Karpas-422 (cell line): ENCODE results near the gene FAM210B. TPM values are rescaled to one million over a fixed set of nuclear protein-coding genes. Genes with fewer than 3 reads are reported as not detected.
A peak's percentile ranks its signal among the peaks of the same experiment; 100 is the strongest.

Source experiments
- DNase-seq: peaks from one replicate; pipeline ENCODE4 v3.0.0-alpha.2; 2015
- H2AFZ ChIP-seq: fragments of 200-600 bp; sonication (generic); 2 replicates; pipeline ENCODE4 v1.6.1; 2014; ENCODE audit warnings: antibody characterized with exemption, low read length, mixed read lengths
- H3K27ac ChIP-seq: fragments of 200-600 bp; sonication (generic); 2 replicates; pipeline ENCODE4 v1.5.1; 2014; ENCODE audit warnings: mild to moderate bottlenecking, low read length, moderate library complexity
- H3K27me3 ChIP-seq: fragments of 200-600 bp; sonication (generic); 2 replicates; pipeline ENCODE4 v1.6.1; 2014; ENCODE audit warnings: low read length, mixed read lengths
- H3K36me3 ChIP-seq: fragments of 200-600 bp; sonication (generic); 2 replicates; pipeline ENCODE4 v1.6.1; 2014; ENCODE audit warnings: low read length, mixed read lengths; ENCODE audit not compliant: insufficient read depth
- H3K4me1 ChIP-seq: fragments of 200-600 bp; sonication (generic); 2 replicates; pipeline ENCODE4 v1.6.1; 2014; ENCODE audit warnings: mild to moderate bottlenecking, low read length, mixed read lengths
- H3K4me2 ChIP-seq: fragments of 200-600 bp; sonication (generic); 2 replicates; pipeline ENCODE4 v1.6.1; 2014; ENCODE audit warnings: low read length, low read depth, mild to moderate bottlenecking; ENCODE audit not compliant: poor library complexity, severe bottlenecking
- H3K4me3 ChIP-seq: fragments of 200-600 bp; sonication (generic); 2 replicates; pipeline ENCODE4 v1.5.1; 2014; ENCODE audit warnings: mild to moderate bottlenecking, antibody characterized with exemption, low read length, mixed read lengths
- H3K79me2 ChIP-seq: fragments of 200-600 bp; sonication (generic); 2 replicates; pipeline ENCODE4 v1.6.1; 2014; ENCODE audit warnings: mild to moderate bottlenecking, low read length, mixed read lengths
- H3K9ac ChIP-seq: fragments of 200-600 bp; sonication (generic); 2 replicates; pipeline ENCODE4 v1.6.0; 2014; ENCODE audit warnings: low read length
- H3K9me2 ChIP-seq: fragments of 200-600 bp; sonication (generic), shearing (Covaris generic); replicated peaks from 2 replicates; pipeline ENCODE4 v1.6.0; 2014; ENCODE audit warnings: mild to moderate bottlenecking, low read length, moderate library complexity; ENCODE audit not compliant: insufficient read depth
- H3K9me3 ChIP-seq: fragments of 300-700, 200-600 bp; sonication (generic); 2 replicates; pipeline ENCODE4 v1.6.1; 2014; ENCODE audit warnings: low read length, mixed read lengths
- H4K20me1 ChIP-seq: fragments of 200-600 bp; sonication (generic); 2 replicates; pipeline ENCODE4 v1.6.1; 2014; ENCODE audit warnings: mild to moderate bottlenecking, antibody characterized with exemption, low read length, low read depth; ENCODE audit not compliant: insufficient read depth
- total RNA-seq: library from RNA; depleted of rRNA; stranded (reverse); fragments of >200 nt; shearing (Covaris generic); gene quantifications from 2 replicates; pipeline ENCODE4 v1.2.3, GENCODE V29; 2014; ENCODE audit warnings: low replicate concordance

Gene FAM210B
- total RNA-seq, 1 experiment from 2014 or later = not detected

DNA sequence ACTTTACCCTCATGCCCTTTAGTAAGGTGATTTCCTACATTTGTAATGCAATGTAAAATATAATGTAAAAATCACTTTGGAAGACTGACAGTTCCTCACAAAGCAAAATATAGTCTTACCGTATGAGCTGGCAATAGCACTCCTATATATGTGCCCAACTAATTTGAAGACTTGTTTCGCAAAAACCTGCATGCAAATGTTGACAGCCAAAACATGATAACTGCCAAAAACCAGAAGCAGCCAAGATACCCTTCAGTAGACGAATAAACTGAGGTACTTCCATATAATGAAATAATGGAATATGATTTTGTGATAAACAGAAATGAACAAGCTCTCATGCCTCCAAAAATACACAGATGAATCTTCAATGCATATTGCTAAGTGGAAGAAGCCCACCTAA lies 19.6 kb downstream of the FAM210B start:
- Histone ChIP-seq H3K9me3 (no peaks in the 10 kb centered on the region), H3K4me2 (no peak overlapping the region), H3K79me2 (peaks cover 68% of the 10 kb centered on the region), H3K4me3 (no peak overlapping the region), H4K20me1 (no peaks in the 10 kb centered on the region), H3K27me3 (no peaks in the 10 kb centered on the region), H3K4me1 (peaks cover 3% of the 10 kb centered on the region; the same call in 1 of the 2 replicates), H3K9ac (no peak overlapping the region), H3K9me2 (no peaks in the 10 kb centered on the region), H3K36me3 (peaks cover 66% of the 10 kb centered on the region), H2AFZ (no peak overlapping the region), H3K27ac (no peak overlapping the region)
- no peak for DNase-seq

DNA sequence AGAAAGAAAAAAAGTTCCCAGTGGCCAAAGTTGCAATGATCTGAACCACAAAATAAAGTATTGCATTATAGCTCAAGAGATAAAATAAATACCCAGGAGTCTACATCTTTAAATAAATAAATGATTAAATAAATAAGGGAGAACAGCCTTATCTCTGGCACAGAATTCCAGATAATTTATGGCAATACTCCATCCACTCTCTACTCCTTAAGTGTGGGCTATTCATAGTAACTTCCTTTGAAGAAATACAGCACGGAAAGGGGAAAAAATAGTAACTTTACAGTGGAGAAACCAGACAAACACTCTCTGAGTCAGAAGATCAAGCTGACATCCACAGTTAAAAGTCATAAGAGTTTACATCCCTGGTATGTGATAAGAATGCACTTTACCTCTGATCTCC lies 21.6 kb downstream of the FAM210B start:
- Histone ChIP-seq H3K27me3 (no peaks in the 10 kb centered on the region), H3K27ac (no peak overlapping the region), H3K4me2 (no peak overlapping the region), H3K9me3 (no peaks in the 10 kb centered on the region), H3K9ac (no peak overlapping the region), H2AFZ (no peak overlapping the region), H3K4me3 (no peak overlapping the region), H3K36me3 (peaks cover 69% of the 10 kb centered on the region), H3K9me2 (no peaks in the 10 kb centered on the region), H4K20me1 (no peaks in the 10 kb centered on the region), H3K4me1 (peaks cover 3% of the 10 kb centered on the region; the same call in 1 of the 2 replicates), H3K79me2 (peaks cover 80% of the 10 kb centered on the region)
- no peak for DNase-seq

DNA sequence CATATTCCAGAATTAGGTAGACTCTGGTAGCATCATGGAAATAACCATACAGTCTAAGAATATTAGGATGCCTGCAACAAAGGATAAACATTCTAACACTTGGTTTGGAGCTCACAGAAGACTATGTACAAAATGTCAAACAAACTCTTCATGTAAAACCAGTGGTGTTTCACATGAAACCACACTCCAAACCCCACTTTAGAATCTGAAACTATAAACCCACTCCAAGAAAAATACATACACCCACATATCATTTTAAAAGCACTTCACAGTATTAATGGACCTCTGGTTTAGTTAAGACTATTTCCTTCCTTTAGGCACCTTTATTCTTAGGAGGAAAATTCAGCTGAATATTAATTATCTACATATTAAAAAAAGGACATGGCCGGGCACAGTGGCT lies 22.7 kb downstream of the FAM210B start:
- H3K79me2 ChIP-seq = peaks cover 78% of the 10 kb centered on the region
- H3K27ac ChIP-seq = no peak overlapping the region
- peaks cover under 1% of the 10 kb centered on the region; the same call in 1 of the 2 replicates for H3K4me1 ChIP-seq
- DNase-seq = no peak
- no peak overlapping the region for H2AFZ ChIP-seq
- no peaks in the 10 kb centered on the region for H3K9me3 ChIP-seq
- no peak overlapping the region for H3K9ac ChIP-seq
- H3K36me3 ChIP-seq = peaks cover 73% of the 10 kb centered on the region
- no peaks in the 10 kb centered on the region for H3K27me3 ChIP-seq
- no peaks in the 10 kb centered on the region for H3K9me2 ChIP-seq
- no peak overlapping the region for H3K4me2 ChIP-seq
- no peaks in the 10 kb centered on the region for H4K20me1 ChIP-seq
- H3K4me3 ChIP-seq = no peak overlapping the region

DNA sequence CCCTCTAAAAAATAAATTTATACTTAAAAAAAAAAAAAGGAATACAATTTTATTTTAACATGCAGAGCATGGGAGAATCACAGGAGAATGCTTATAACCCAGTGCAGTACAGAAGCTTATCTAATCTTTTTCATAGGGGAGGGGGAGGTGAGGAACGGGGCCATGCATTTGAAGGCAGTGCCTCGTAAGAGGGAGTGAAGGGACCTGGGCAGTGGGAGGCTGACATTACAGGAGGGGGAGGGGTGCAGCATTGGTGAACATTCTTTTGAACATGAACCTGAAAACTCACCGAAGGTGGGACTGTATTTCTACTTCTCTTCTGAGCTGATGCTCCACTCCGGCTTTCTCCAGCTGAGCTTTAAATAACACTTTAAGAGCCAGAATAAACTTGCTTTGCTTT lies 23.9 kb downstream of the FAM210B start:
- Histone ChIP-seq H3K36me3 (peaks cover 80% of the 10 kb centered on the region), H2AFZ (no peak overlapping the region), H3K9ac (no peak overlapping the region), H3K27me3 (no peaks in the 10 kb centered on the region), H3K27ac (no peak overlapping the region), H3K4me2 (no peak overlapping the region), H3K9me3 (no peaks in the 10 kb centered on the region), H3K4me1 (no peaks in the 10 kb centered on the region), H4K20me1 (no peaks in the 10 kb centered on the region), H3K9me2 (no peaks in the 10 kb centered on the region), H3K4me3 (no peak overlapping the region), H3K79me2 (peaks cover 81% of the 10 kb centered on the region)
- DNase-seq = no peak

DNA sequence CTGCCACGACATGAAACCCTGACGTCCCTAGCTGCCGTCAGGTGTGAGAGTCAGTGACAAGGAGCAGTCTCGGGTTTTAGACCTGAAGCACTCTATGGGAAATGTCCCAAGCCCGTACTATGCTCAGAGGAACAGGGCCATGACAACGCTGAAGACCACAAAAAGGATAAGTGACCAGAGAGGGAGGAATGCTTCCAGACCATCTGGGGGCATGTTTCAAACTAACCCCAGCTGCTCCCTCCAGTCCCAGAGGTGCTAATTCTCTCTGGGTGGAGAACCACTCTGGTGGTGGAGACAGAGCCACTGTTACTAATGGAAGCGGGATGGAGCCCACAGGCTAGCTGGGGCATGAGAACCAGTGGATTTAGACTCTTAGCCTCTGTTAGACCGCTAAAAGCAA lies 24.6 kb downstream of the FAM210B start:
- Histone ChIP-seq H3K9me3 (no peaks in the 10 kb centered on the region), H3K4me1 (no peaks in the 10 kb centered on the region), H2AFZ (no peak overlapping the region), H3K9ac (no peak overlapping the region), H3K27ac (no peak overlapping the region), H3K4me2 (no peak overlapping the region), H3K36me3 (peaks cover 74% of the 10 kb centered on the region), H3K4me3 (no peak overlapping the region), H3K79me2 (peaks cover 81% of the 10 kb centered on the region), H3K9me2 (no peaks in the 10 kb centered on the region), H4K20me1 (no peaks in the 10 kb centered on the region), H3K27me3 (no peaks in the 10 kb centered on the region)
- no peak for DNase-seq

DNA sequence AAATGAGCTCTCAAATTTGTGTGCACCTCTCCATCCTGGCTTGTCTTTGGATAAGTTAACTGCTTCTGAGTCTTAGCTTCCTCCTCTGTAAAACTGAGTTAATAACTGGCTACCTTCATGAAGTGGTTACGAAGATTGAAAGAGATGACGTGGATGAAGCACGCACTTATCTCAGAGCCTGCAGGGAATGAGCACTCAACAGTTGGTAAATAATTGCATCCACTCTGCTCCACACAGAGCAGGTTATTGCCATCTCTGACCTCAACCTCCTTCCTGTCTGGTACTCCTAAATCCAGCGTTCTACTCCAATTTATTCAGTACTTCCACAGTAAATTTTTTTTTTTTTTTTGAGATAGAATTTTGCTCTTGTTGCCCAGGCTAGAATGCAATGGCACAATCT lies 26.4 kb downstream of the FAM210B start:
- H3K4me2 ChIP-seq = no peak overlapping the region
- no peaks in the 10 kb centered on the region for H3K9me3 ChIP-seq
- no peak overlapping the region for H3K4me3 ChIP-seq
- peaks cover 86% of the 10 kb centered on the region for H3K79me2 ChIP-seq
- DNase-seq = no peak
- no peak overlapping the region for H3K9ac ChIP-seq
- H3K9me2 ChIP-seq = no peaks in the 10 kb centered on the region
- H3K36me3 ChIP-seq = peaks cover 75% of the 10 kb centered on the region
- no peaks in the 10 kb centered on the region for H4K20me1 ChIP-seq
- peaks cover 6% of the 10 kb centered on the region; the same call in 1 of the 2 replicates for H3K4me1 ChIP-seq
- H3K27ac ChIP-seq = no peak overlapping the region
- H3K27me3 ChIP-seq = no peaks in the 10 kb centered on the region
- no peak overlapping the region for H2AFZ ChIP-seq

DNA sequence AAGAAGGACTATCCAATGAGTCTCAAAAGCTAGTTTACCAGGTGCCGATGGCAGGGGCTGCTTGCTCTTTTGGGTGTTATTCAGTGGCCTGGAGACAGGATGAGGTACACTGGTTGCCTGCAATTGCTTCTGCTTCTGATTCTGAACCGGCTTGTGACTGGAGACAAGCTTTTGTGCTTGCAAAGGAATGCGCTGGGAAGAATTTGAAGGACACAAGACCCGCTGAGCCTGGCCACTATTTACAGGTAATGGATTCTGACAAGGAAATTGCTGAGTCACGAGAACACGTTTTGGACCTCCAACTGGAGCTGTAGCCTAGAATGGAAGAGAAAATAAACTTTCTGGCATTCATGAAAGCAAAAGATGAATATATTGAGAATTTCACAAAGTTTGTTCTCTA lies 27.4 kb downstream of the FAM210B start:
- no peaks in the 10 kb centered on the region for H3K9me2 ChIP-seq
- H3K4me1 ChIP-seq = peaks cover 14% of the 10 kb centered on the region
- H3K4me2 ChIP-seq = no peak overlapping the region
- H3K27ac ChIP-seq = no peak overlapping the region
- H3K27me3 ChIP-seq = no peaks in the 10 kb centered on the region
- peaks cover 88% of the 10 kb centered on the region for H3K79me2 ChIP-seq
- H3K36me3 ChIP-seq = peaks cover 66% of the 10 kb centered on the region
- H3K4me3 ChIP-seq = no peak overlapping the region
- H2AFZ ChIP-seq = no peak overlapping the region
- H3K9me3 ChIP-seq = no peaks in the 10 kb centered on the region
- no peak overlapping the region for H3K9ac ChIP-seq
- H4K20me1 ChIP-seq = no peaks in the 10 kb centered on the region
- DNase-seq = no peak

DNA sequence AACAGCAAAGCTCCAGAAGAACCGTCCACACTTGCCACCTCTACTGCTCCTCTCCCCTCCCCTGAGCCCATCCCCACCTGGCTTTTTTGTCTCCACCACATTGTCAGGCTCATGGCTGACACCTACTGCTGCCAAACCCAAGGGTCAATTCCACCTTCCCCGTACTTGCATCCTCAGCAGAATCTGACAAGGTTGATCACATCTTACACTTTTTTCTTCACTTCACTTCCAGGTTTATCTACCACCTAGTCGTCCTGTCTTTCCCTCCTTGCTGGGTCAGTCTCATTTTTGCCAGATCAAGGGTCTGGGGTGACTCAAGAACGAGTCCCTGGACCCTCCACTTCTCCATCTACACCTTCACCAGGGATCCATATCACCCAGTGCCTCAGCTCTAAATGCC lies 30.1 kb downstream of the FAM210B start:
- no peaks in the 10 kb centered on the region for H3K27me3 ChIP-seq
- H3K4me3 ChIP-seq = no peak overlapping the region
- H3K4me2 ChIP-seq = no peak overlapping the region
- H3K27ac ChIP-seq = no peak overlapping the region
- peaks cover 2% of the 10 kb centered on the region; the same call in 1 of the 2 replicates for H4K20me1 ChIP-seq
- H3K9ac ChIP-seq = no peak overlapping the region
- no peaks in the 10 kb centered on the region for H3K9me3 ChIP-seq
- no peak overlapping the region for H2AFZ ChIP-seq
- peaks cover 91% of the 10 kb centered on the region for H3K79me2 ChIP-seq
- peaks cover 22% of the 10 kb centered on the region for H3K4me1 ChIP-seq
- peaks cover 44% of the 10 kb centered on the region for H3K36me3 ChIP-seq
- no peaks in the 10 kb centered on the region for H3K9me2 ChIP-seq
- DNase-seq = no peak

DNA sequence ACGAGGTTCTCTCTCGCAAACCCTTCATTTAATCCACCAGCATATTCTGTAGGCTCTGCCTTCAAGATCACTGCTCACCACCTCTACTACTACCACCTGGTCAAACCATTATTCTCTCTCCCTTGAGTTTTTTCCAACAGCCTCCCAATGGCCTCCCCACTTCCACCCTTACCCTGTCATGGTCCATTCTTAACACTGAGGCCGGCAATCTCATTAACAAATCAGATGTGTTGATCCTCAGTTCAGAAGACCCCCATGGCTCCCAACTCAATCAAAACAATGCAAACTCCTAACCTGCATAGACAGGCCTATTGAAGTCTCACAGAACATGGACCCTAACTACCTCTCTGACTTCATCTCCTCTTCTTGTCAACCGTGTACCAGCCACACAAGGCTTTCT lies 31.0 kb downstream of the FAM210B start:
- Histone ChIP-seq H3K4me1 (peaks cover 25% of the 10 kb centered on the region), H3K27me3 (no peaks in the 10 kb centered on the region), H3K79me2 (peaks cover 91% of the 10 kb centered on the region), H3K9ac (no peak overlapping the region; the same call in 1 of the 2 replicates), H3K27ac (no peak overlapping the region), H4K20me1 (peaks cover 5% of the 10 kb centered on the region; the same call in 1 of the 2 replicates), H3K36me3 (peaks cover 38% of the 10 kb centered on the region), H3K9me2 (no peaks in the 10 kb centered on the region), H3K4me2 (peak overlapping the region; percentile 19), H2AFZ (no peak overlapping the region), H3K9me3 (no peaks in the 10 kb centered on the region), H3K4me3 (no peak overlapping the region)
- no peak for DNase-seq
